ENCODE data around the gene RHPN2.
"Not testable (repeated sequence)": the region's sequence is repeated elsewhere in the genome, so short reads cannot be mapped to it uniquely, and the experiment has no call there.

RHPN2 gene

DNA sequence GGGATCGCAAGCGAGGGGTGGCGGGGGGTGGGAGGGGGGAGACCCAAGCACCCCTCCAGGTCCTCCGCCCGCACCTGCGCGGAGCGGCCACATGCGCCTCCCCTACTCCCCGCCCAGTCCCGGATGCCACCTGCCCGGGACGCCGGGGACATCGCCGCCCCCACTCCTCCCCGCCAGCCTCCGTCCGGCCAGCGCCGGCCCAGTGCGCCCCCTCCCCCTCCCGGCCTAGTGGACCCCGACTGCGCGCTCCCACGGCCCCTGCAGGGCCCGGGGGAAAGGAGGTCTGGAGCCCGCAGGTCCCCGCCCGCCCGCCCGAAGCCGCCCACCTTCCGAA lies 263 bp downstream of the RHPN2 start:
- DNase-seq (ENCODE audit: low read depth, low spot score): no peak

DNA sequence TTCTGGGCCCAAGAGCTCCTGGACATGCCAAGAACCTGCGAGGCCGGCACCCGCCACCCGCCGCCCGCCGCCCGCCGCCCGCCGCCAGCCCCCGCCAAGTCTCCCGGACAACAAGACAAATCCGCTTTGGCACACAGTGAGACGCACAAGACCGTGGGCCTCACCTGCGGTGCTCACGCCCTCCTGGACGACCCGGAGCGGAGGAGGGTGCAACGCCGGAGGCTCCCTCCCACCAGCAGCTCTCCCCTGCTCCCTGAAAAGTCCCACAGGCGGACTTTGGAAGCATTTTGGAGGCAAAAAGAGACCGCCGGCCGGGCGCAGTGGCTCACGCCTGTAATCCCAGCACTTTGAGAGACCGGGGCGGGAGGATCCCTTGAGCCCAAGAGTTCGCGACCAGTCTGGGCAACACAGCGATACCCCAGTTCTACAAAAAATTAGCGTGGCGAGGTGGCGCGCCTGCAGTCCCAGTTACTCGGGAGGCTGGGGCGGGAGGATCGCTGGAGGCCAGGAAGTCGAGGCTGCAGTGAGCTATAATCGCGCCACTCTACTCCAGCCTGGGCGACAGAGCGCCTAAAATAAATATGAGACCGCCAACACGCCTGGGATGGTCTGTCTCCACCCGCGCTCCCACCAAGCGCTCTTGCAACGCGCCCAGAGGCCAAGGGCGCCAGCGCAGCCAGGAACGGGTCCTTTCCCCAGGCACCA lies 783 bp downstream of the RHPN2 start:
- DNase-seq (ENCODE audit: low read depth, low spot score): no peak

GRCh38 chr19:33063356-33063752 lies 1.3 kb downstream of the RHPN2 start:
- no peak for DNase-seq (ENCODE audit: low read depth, low spot score)

DNA sequence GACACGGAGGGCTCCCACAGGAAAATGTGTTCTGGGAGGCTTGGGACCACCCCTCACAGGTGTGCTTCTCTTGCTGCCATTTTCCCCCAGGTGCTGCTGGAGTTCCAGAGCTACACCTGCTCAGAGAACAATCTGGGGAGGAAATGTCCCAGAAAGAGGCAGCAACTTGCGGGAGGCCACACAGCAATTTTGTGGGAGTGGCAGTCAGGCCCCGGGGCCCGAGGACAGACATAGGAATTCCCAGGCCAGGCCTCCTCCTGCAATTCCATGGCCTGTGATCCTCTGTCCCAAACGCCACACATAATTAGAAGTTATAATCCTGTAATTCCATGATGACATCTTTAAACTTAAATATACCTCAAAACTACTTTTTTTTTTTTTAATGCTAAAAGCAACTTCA lies 1.8 kb downstream of the RHPN2 start:
- DNase-seq (ENCODE audit: low read depth, low spot score): no peak

- DNase-seq (ENCODE audit: low read depth, low spot score): no peak
Observed at GRCh38 chr19:33060586-33060985, 4.1 kb downstream of the RHPN2 start.

DNA sequence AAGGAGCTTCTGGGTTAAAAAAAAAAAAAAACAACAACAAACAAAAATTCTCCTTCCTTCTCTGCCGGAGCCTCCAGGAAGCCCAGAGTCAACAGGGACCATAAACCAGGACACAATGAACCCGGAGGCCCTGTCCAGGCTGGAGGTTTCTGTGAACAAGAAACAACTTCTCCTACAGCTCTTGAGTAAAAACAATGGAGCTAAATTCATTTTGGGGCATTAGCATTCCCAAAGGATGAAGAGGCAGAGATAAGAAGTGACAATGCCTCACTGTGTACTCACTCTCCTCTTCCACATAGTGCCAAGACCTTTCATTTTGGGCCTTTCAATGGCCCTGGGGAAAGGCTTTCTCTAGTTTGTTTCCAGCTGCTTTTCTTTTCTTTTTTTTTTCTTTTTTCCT lies 9.0 kb downstream of the RHPN2 start:
- no peak for DNase-seq (ENCODE audit: low read depth, low spot score)

DNA sequence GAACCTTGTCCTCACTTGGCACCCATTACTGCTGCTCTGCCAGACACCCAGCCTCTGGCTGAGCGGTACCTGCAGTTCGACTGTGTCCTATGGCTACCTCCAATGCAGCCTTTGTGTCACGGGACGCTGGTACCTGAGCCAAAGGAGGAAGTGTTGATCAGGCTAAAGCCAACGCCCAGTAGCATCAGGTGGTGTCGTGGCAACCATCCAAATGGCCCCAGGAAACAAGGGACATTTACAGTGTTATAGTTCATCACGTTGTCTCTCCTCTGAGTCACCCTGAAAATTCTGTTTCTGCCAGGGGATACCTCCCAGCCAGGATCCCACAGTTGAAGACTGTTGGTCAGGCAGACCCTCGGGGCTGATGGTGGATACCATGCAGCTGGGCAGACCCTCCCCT lies 10.1 kb downstream of the RHPN2 start:
- DNase-seq (ENCODE audit: low read depth, low spot score): no peak

- no peak for DNase-seq (ENCODE audit: low read depth, low spot score)
Observed at GRCh38 chr19:33052352-33052972, 12.2 kb downstream of the RHPN2 start.

DNA sequence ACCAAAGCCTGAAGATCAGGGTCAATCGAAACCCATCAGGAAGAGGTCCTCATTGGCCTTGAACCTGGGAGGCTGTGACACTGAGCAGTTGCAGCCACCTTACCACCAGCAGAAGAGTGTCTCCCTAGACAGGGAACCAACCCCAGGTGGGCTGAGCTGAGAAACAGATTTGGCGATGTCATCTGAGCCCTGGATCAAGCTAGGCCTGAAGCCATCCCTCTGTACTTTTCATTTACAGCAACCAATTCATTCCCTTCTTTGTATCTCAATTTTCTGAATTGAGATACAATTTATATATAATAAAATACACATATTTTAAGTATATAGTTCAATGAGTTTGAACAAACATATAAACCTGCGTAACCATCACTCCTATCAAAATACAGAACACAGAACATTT lies 14.6 kb downstream of the RHPN2 start:
- DNase-seq (ENCODE audit: low read depth, low spot score): no peak

GRCh38 chr19:33048806-33049676 lies 15.6 kb downstream of the RHPN2 start:
- no peak for DNase-seq (ENCODE audit: low read depth, low spot score)

DNA sequence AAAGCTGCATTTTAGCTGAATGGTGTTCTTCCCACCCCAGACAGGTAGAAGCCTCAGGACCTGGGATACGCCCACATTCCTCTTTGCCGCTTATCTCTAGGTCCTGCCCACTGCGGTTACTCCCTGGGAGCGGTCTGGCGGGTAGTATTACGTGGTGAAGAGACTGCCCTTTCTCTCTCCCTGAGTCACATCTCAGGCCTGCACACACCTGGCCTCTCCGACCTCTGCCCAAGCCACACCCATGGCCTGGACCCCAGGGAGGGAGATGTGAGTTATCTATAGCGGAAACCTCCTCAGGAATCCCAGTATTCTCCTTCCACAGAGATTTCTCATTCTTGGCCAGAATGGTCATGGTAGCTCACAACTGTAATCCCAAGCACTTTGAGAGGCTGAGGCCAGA lies 17.3 kb downstream of the RHPN2 start:
- DNase-seq (ENCODE audit: low read depth, low spot score): no peak

DNA sequence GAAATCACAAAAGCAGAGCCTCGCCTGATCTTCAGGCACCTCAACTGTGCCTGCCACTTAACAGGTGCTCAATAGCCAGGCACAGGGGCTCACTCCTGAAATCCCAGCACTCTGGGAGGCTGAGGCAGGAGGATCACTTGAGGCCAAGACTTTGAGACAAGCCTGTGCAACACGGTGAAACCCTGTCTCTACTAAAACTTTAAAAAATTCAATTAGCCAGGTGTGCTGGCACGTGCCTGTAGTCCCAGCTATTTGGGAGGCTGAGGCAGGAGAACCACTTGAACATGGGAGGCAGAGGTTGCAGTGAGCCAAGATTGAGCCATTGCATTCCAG lies 22.9 kb downstream of the RHPN2 start:
- not testable (repeated sequence) for DNase-seq (ENCODE audit: low read depth, low spot score)

- DNase-seq (ENCODE audit: low read depth, low spot score): no peak
Observed at GRCh38 chr19:33040994-33041827, 23.5 kb downstream of the RHPN2 start.

- DNase-seq (ENCODE audit: low read depth, low spot score): no peak
Observed at GRCh38 chr19:33039815-33040214, 24.9 kb downstream of the RHPN2 start.

DNA sequence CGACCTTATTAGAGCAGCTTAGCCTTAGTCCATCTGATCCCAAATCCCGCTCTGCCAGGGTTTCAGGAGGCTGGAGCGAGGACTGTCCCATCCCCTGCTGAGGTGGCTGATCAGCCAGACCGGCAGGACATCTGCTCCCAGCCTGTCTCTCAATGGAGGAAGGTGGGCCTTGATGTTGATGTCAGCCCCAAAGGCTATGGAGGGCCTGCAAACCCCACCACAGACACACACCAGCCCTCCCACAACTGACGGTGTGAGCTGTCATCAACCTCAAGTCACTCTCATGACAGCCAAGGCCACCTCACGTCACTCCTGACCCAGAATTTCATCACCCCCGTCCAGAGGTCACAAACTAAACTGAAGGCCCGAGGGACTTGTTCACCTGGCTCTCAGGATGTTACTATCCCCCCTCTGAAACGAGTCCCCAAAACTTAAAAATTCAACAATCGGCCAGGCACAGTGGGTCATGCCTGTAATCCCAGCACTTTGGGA lies 25.5 kb downstream of the RHPN2 start:
- DNase-seq (ENCODE audit: low read depth, low spot score): no peak

DNA sequence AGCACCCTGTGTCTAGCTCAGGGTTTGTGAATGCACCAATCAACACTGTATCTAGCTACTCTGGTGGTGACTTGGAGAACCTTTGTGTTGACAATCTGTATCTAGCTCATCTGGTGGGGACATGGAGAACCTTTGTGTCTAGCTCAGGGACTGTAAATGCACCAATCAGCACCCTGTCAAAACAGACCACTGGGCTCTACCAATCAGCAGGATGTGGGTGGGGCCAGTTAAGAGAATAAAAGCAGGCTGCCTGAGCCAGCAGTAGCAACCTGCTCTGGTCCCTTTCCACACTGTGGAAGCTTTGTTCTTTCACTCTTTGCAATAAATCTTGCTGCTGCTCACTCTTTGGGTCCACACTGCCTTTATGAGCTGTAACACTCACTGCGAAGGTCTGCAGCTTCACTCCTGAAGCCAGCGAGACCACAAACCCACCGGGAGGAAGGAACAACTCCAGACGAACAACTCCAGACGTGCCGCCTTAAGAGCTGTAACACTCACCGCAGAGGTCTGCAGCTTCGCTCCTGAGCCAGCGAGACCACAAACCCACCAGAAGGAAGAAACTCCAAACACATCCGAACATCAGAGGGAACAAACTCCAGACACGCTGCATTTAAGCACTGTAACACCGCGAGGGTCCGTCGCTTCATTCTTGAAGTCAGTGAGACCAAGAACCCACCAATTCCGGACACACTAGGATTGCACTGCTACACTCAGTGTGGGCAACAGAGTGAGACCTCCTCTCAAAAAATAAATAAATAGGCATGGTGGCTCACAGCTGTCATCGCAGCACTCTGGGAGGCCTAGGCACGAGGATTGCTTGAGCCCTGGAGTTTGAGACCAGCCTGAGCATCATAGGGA lies 27.3 kb downstream of the RHPN2 start:
- DNase-seq (ENCODE audit: low read depth, low spot score): not testable (repeated sequence)

- DNase-seq (ENCODE audit: low read depth, low spot score): not testable (repeated sequence)
Observed at GRCh38 chr19:33036370-33037167, 28.1 kb downstream of the RHPN2 start.

GRCh38 chr19:33035461-33035860 lies 29.2 kb downstream of the RHPN2 start:
- DNase-seq (ENCODE audit: low read depth, low spot score): no peak

GRCh38 chr19:33032218-33032781 lies 32.4 kb downstream of the RHPN2 start:
- DNase-seq (ENCODE audit: low read depth, low spot score): no peak
